SH-SY5Y (cell line): Measurements from ENCODE around the gene KIAA1217.

ENCODE experiments used
- GATA2 ChIP-seq: IDR thresholded peaks from 2 replicates; pipeline ENCODE4 v1.6.1; 2011; ENCODE audit warnings: mild to moderate bottlenecking, low read depth, low read length
- GATA3 ChIP-seq: IDR thresholded peaks from 2 replicates; pipeline ENCODE4 v1.6.1; 2011; ENCODE audit warnings: low read depth, mild to moderate bottlenecking, low read length, moderate library complexity

DNA sequence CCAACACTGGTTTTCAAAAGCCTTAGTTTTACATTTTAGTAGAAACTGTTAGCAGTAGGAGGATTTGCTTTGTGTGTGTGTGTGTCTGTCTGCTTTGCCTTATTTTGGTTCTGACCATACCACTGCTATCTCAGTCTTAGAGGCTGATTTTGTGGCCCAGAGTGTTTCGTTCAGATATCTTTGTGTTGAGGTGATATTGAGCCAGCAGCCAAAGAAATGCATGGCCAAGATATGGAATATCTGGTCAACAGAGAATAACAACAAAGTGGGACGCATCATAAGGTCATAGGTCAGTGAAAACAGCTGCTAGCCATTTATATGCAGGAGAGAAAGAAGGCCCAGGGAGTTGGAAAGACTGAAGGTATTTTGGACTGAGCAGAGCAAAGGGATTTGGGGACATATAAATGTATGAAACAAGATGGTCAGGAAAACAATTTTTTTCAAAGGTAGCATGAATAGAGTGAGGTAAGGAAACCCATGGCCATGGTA, 47.7 kb downstream of the KIAA1217 start:
- no peak for TF ChIP-seq GATA2
- no peak for TF ChIP-seq GATA3
